MM.1S (cell line): ENCODE results near the gene PTPRN2.
"Not testable (repeated sequence)": the region's sequence is repeated elsewhere in the genome, so short reads cannot be mapped to it uniquely, and the experiment has no call there.

Experiments used
- DNase-seq: peaks from one replicate; pipeline ENCODE4 v3.0.0-alpha.2; 2015
- H2AFZ ChIP-seq: fragments of 300-600 bp; sonication (generic); 2 replicates; pipeline ENCODE4 v1.6.0; 2016; ENCODE audit warnings: antibody characterized with exemption, low read length
- H3F3A ChIP-seq: fragments of 300-600 bp; sonication (generic); 2 replicates; pipeline ENCODE4 v1.6.1; 2016; ENCODE audit warnings: mild to moderate bottlenecking, antibody characterized with exemption, low read length, moderate library complexity, mixed read lengths; ENCODE audit not compliant: insufficient read depth
- H3K27ac ChIP-seq: fragments of 300-600 bp; sonication (generic); 2 replicates; pipeline ENCODE4 v1.5.1; 2016; ENCODE audit warnings: mild to moderate bottlenecking, low read length
- H3K27me3 ChIP-seq: fragments of 300-600 bp; sonication (generic); replicated peaks from 2 replicates; pipeline ENCODE4 v1.6.0; 2016; ENCODE audit warnings: low read length; ENCODE audit not compliant: insufficient read depth
- H3K36me3 ChIP-seq: fragments of 300-600 bp; sonication (generic); replicated peaks from 2 replicates; pipeline ENCODE4 v1.6.1; 2016; ENCODE audit warnings: mild to moderate bottlenecking, low read length, mixed read lengths; ENCODE audit not compliant: insufficient read depth
- H3K4me1 ChIP-seq: fragments of 300-600 bp; sonication (generic); 2 replicates; pipeline ENCODE4 v1.6.1; 2016; ENCODE audit warnings: low read length, mixed read lengths
- H3K4me2 ChIP-seq: fragments of 300-600 bp; sonication (generic); 2 replicates; pipeline ENCODE4 v1.6.0; 2016; ENCODE audit warnings: low read depth, low read length
- H3K4me3 ChIP-seq: fragments of 300-600 bp; sonication (generic); 2 replicates; pipeline ENCODE4 v1.5.1; 2016; ENCODE audit warnings: low read length, mixed read lengths
- H3K79me2 ChIP-seq: fragments of 300-600 bp; sonication (generic); 2 replicates; pipeline ENCODE4 v1.6.1; 2016; ENCODE audit warnings: mixed run types, low read length, mixed read lengths
- H3K9ac ChIP-seq: fragments of 300-600 bp; sonication (generic); 2 replicates; pipeline ENCODE4 v1.6.1; 2016; ENCODE audit warnings: low read length, mixed read lengths
- H3K9me2 ChIP-seq: fragments of 300-600 bp; sonication (generic); replicated peaks from 2 replicates; pipeline ENCODE4 v1.6.1; 2016; ENCODE audit warnings: mild to moderate bottlenecking, low read length, mixed read lengths; ENCODE audit not compliant: insufficient read depth
- H3K9me3 ChIP-seq: fragments of 300-600 bp; sonication (generic); replicated peaks from 2 replicates; pipeline ENCODE4 v1.6.1; 2016; ENCODE audit warnings: mild to moderate bottlenecking, low read length, mixed read lengths; ENCODE audit not compliant: insufficient read depth
- H4K20me1 ChIP-seq: fragments of 300-600 bp; sonication (generic); 2 replicates; pipeline ENCODE4 v1.6.1; 2016; ENCODE audit warnings: mild to moderate bottlenecking, low read length, moderate library complexity, mixed read lengths; ENCODE audit not compliant: insufficient read depth
- CTCF ChIP-seq: fragments of 300-600 bp; sonication (generic); IDR thresholded peaks from 2 replicates; pipeline ENCODE4 v1.5.1; 2016; ENCODE audit warnings: antibody characterized with exemption, low read length, mixed read lengths
- EZH2 ChIP-seq: fragments of 300-600 bp; sonication (generic); optimal IDR thresholded peaks from 2 replicates; pipeline ENCODE3; 2017; ENCODE audit warnings: low read depth, mild to moderate bottlenecking, antibody characterized with exemption, low read length, mixed read lengths
- EZH2phosphoT487 ChIP-seq: fragments of 300-600 bp; sonication (generic); IDR thresholded peaks from 2 replicates; pipeline ENCODE4 v1.6.1; 2018; ENCODE audit warnings: antibody characterized with exemption, low read length

The PTPRN2 gene

GRCh38 chr7:158421361-158421760 is 166.3 kb downstream of the PTPRN2 start:
- no peaks in the 10 kb centered on the region for H3K9me3 ChIP-seq
- no peak for DNase-seq
- no peaks in the 10 kb centered on the region for H3F3A ChIP-seq
- H3K4me2 ChIP-seq = no peak overlapping the region
- no peaks in the 10 kb centered on the region for H4K20me1 ChIP-seq
- no peaks in the 10 kb centered on the region for H3K79me2 ChIP-seq
- no peak for TF ChIP-seq EZH2
- no peak for TF ChIP-seq CTCF
- TF ChIP-seq EZH2phosphoT487 = no peak
- H3K9ac ChIP-seq = no peak overlapping the region
- no peak overlapping the region for H2AFZ ChIP-seq
- no peaks in the 10 kb centered on the region for H3K9me2 ChIP-seq
- peaks cover 77% of the 10 kb centered on the region for H3K27me3 ChIP-seq
- no peak overlapping the region for H3K4me3 ChIP-seq
- no peak overlapping the region for H3K27ac ChIP-seq
- no peaks in the 10 kb centered on the region for H3K36me3 ChIP-seq
- no peaks in the 10 kb centered on the region for H3K4me1 ChIP-seq

GRCh38 chr7:158420591-158421340 is 166.9 kb downstream of the PTPRN2 start:
- H3K9me3 ChIP-seq = no peaks in the 10 kb centered on the region
- no peaks in the 10 kb centered on the region for H3K79me2 ChIP-seq
- DNase-seq = no peak
- H3K36me3 ChIP-seq = no peaks in the 10 kb centered on the region
- no peaks in the 10 kb centered on the region for H4K20me1 ChIP-seq
- H3K4me1 ChIP-seq = no peaks in the 10 kb centered on the region
- TF ChIP-seq CTCF = no peak
- no peak for TF ChIP-seq EZH2
- TF ChIP-seq EZH2phosphoT487 = no peak
- no peak overlapping the region for H3K9ac ChIP-seq
- H3F3A ChIP-seq = no peaks in the 10 kb centered on the region
- H3K4me3 ChIP-seq = no peak overlapping the region
- no peak overlapping the region for H2AFZ ChIP-seq
- H3K27ac ChIP-seq = no peak overlapping the region
- no peak overlapping the region for H3K4me2 ChIP-seq
- H3K9me2 ChIP-seq = no peaks in the 10 kb centered on the region
- H3K27me3 ChIP-seq = peaks cover 82% of the 10 kb centered on the region

GRCh38 chr7:158419238-158419785 is 168.3 kb downstream of the PTPRN2 start:
- Histone ChIP-seq H3K79me2 (no peaks in the 10 kb centered on the region), H2AFZ (no peak overlapping the region), H3K9ac (no peak overlapping the region), H3K4me2 (no peak overlapping the region), H4K20me1 (no peaks in the 10 kb centered on the region), H3K27me3 (peaks cover 89% of the 10 kb centered on the region), H3K4me3 (no peak overlapping the region), H3K9me2 (no peaks in the 10 kb centered on the region), H3F3A (no peaks in the 10 kb centered on the region), H3K27ac (no peak overlapping the region), H3K9me3 (no peaks in the 10 kb centered on the region), H3K36me3 (no peaks in the 10 kb centered on the region), H3K4me1 (no peaks in the 10 kb centered on the region)
- no peak for DNase-seq
- TF ChIP-seq EZH2phosphoT487 (no peak), CTCF (no peak), EZH2 (no peak)

- not testable (repeated sequence) for H3K9me3 ChIP-seq, H3K27ac ChIP-seq, H4K20me1 ChIP-seq, H3K4me1 ChIP-seq, DNase-seq, H3K4me2 ChIP-seq, H3K79me2 ChIP-seq, H3K36me3 ChIP-seq, H3F3A ChIP-seq, H2AFZ ChIP-seq, H3K9ac ChIP-seq, H3K4me3 ChIP-seq, H3K9me2 ChIP-seq
- H3K27me3 ChIP-seq = peaks cover 89% of the 10 kb centered on the region
Measured at GRCh38 chr7:158418395-158418794, 169.2 kb downstream of the PTPRN2 start.
